Ascending aorta (tissue), 2 donors: ENCODE data around the gene P2RY13. TPM values are rescaled to one million over a fixed set of nuclear protein-coding genes. Genes with fewer than 3 reads are reported as not detected.

ENCODE experiments used
- DNase-seq, 2 donors: peaks; one replicate each; pipeline ENCODE4 v3.0.0-alpha.2; 2019; ENCODE audit warnings: low spot score in 2 of 2
- H3K27ac ChIP-seq, 2 donors: fragments of 200-600 bp; sonication (generic); one replicate each; pipeline ENCODE4 v1.5.1; 2016 to 2017; ENCODE audit warnings: mild to moderate bottlenecking in 1 of 2
- H3K27me3 ChIP-seq: fragments of 200-600 bp; sonication (generic); one replicate; pipeline ENCODE4 v1.5.1; 2017
- H3K36me3 ChIP-seq, 2 donors: fragments of 200-600 bp; sonication (generic); one replicate each; pipeline ENCODE4 v1.5.1; 2016
- H3K4me1 ChIP-seq, 2 donors: fragments of 200-600 bp; sonication (generic); one replicate each; pipeline ENCODE4 v1.5.1; 2016 to 2017; ENCODE audit warnings: mild to moderate bottlenecking in 1 of 2
- H3K4me3 ChIP-seq, 2 donors: fragments of 200-600 bp; sonication (generic); one replicate each; pipeline ENCODE4 v1.5.1; 2016 to 2017; ENCODE audit warnings: mild to moderate bottlenecking in 1 of 2
- H3K9me3 ChIP-seq, 2 donors: fragments of 200-600 bp; sonication (generic); one replicate each; pipeline ENCODE4 v1.5.1; 2016
- intact Hi-C: fragments of 100-400 bp; cut with DNase I; formaldehyde crosslinking; loops from one replicate; pipeline ENCODE4 v1.15.1; 2023
- total RNA-seq: library from RNA; depleted of rRNA; stranded (reverse); fragments of >200 nt; gene quantifications from one replicate; pipeline ENCODE4 v1.1.0, GENCODE V29; 2016
- TF ChIP-seq, protein P1 (sequence below), 3 experiments: fragments of 200-600 bp in 2 of 3; fragments of 450-650 bp in 1 of 3; sonication (generic) in 2 of 3; IDR thresholded peaks; one replicate each; pipeline ENCODE4 v1.5.1; 2016 to 2019; ENCODE audit warnings: antibody characterized with exemption in 3 of 3, mild to moderate bottlenecking in 1 of 3, moderate library complexity in 1 of 3

P2RY13 gene
- total RNA-seq, 1 donor from 2014 or later = 0.75 TPM

- H3K4me3 ChIP-seq = no peak overlapping the region
- TF ChIP-seq, protein P1, sequence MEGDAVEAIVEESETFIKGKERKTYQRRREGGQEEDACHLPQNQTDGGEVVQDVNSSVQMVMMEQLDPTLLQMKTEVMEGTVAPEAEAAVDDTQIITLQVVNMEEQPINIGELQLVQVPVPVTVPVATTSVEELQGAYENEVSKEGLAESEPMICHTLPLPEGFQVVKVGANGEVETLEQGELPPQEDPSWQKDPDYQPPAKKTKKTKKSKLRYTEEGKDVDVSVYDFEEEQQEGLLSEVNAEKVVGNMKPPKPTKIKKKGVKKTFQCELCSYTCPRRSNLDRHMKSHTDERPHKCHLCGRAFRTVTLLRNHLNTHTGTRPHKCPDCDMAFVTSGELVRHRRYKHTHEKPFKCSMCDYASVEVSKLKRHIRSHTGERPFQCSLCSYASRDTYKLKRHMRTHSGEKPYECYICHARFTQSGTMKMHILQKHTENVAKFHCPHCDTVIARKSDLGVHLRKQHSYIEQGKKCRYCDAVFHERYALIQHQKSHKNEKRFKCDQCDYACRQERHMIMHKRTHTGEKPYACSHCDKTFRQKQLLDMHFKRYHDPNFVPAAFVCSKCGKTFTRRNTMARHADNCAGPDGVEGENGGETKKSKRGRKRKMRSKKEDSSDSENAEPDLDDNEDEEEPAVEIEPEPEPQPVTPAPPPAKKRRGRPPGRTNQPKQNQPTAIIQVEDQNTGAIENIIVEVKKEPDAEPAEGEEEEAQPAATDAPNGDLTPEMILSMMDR (IDR thresholded peaks at IDR 0.05) = no peak
- no peaks in the 10 kb centered on the region for H3K36me3 ChIP-seq
- intact Hi-C loops = no loop called here
- H3K4me1 ChIP-seq = no peaks in the 10 kb centered on the region
- no peak overlapping the region for H3K27ac ChIP-seq
- no peaks in the 10 kb centered on the region for H3K27me3 ChIP-seq
- no peak for DNase-seq
- H3K9me3 ChIP-seq = no peaks in the 10 kb centered on the region
Measured at GRCh38 chr3:151366993-151367392, 37.6 kb upstream of the P2RY13 start.

- no peak for DNase-seq
- TF ChIP-seq, protein P1 (IDR thresholded peaks at IDR 0.05) = no peak
- H3K36me3 ChIP-seq = no peaks in the 10 kb centered on the region
Measured at GRCh38 chr3:151362751-151363174, 33.4 kb upstream of the P2RY13 start.

GRCh38 chr3:151357463-151357850, 28.1 kb upstream of the P2RY13 start:
- Histone ChIP-seq H3K27me3 (no peaks in the 10 kb centered on the region), H3K27ac (no peak overlapping the region), H3K36me3 (no peaks in the 10 kb centered on the region), H3K4me3 (no peak overlapping the region), H3K9me3 (no peaks in the 10 kb centered on the region), H3K4me1 (peaks cover 0 to 3% of the 10 kb centered on the region in 2 donors)
- no peak for DNase-seq
- TF ChIP-seq, protein P1 (IDR thresholded peaks at IDR 0.05) = no peak
- intact Hi-C loops = no loop called here

More at GRCh38 chr3:151362751-151363174, 33.4 kb upstream of the P2RY13 start:
- intact Hi-C loops = no loop called here
- no peaks in the 10 kb centered on the region for H3K27me3 ChIP-seq
- no peak overlapping the region for H3K4me3 ChIP-seq
- H3K9me3 ChIP-seq = no peaks in the 10 kb centered on the region
- H3K4me1 ChIP-seq = no peaks in the 10 kb centered on the region
- H3K27ac ChIP-seq = no peak overlapping the region

DNA sequence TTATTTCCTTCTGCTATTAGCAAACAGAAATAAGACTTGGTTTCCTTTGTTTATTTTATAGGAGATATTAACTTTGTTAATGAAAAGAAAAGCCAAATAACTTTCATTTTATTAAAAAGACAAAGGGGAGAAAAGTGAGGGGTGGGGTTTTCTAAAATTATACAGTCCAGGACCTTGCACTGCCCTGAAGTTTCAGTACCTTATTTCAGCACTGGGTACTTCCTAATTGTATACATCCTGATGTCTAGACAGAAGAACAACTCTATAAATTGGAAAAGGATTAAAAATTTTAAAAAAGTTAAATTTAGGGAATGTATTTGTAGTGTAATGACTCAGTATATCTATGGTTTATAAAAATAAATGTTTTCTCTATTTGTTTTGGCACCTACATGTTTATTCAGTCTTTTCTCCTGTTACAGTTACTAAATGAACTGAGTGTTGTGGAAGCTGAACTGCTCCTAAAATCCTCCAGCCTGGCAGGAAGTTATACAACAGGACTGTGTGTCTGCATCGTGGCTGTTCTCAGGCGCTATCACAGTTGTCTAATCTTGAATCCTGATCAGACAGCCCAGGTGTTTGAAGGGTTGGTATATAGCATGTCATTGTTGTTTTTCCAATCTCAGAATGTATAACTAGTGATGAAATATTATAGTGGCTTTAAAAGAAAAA, 27.6 kb upstream of the P2RY13 start:
- H3K27ac ChIP-seq = no peak overlapping the region
- intact Hi-C loops = no loop called here
- peaks cover 0 to 3% of the 10 kb centered on the region in 2 donors for H3K4me1 ChIP-seq

DNA sequence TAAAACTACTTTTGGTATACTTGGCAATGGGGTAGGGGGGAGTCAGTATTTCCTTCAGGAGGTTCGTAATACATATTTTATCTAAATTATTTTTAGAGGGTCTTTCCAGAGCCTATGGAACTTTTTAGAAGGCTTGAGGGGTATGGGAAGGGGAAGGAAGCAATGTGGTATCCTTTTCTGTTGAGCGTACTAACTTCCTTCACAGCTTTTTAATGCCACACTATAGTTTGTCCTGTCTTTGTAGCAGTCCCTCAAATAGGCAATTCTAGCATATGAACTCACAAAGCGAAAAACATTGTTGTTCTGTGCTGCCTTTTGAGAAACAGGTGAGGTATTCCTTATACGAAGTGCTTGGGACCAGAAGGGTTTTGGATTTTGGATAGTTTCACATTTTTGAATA, 22.3 kb upstream of the P2RY13 start:
- DNase-seq = no peak
- TF ChIP-seq, protein P1 (IDR thresholded peaks at IDR 0.05) = no peak
- no peaks in the 10 kb centered on the region for H3K36me3 ChIP-seq
- H3K27ac ChIP-seq = no peak overlapping the region
- intact Hi-C loops = no loop called here
- no peak overlapping the region for H3K4me3 ChIP-seq
- H3K4me1 ChIP-seq = no peaks in the 10 kb centered on the region
- no peaks in the 10 kb centered on the region for H3K9me3 ChIP-seq
- no peaks in the 10 kb centered on the region for H3K27me3 ChIP-seq

More for the DNA sequence above, 27.6 kb upstream of the P2RY13 start:
- DNase-seq = no peak
- Histone ChIP-seq H3K4me3 (no peak overlapping the region), H3K9me3 (no peaks in the 10 kb centered on the region), H3K27me3 (no peaks in the 10 kb centered on the region), H3K36me3 (no peaks in the 10 kb centered on the region)
- TF ChIP-seq, protein P1 (IDR thresholded peaks at IDR 0.05) = no peak
